Activated CD4-positive, alpha-beta T cell treated with anti-CD3 and anti-CD28 coated beads for 48 hours (primary cell): ENCODE data around the gene DDR1.
"Not testable (repeated sequence)": the region's sequence is repeated elsewhere in the genome, so short reads cannot be mapped to it uniquely, and the experiment has no call there.

Experiments used
- DNase-seq: peaks from one replicate; pipeline ENCODE4 v3.0.0-alpha.2; 2020

DDR1 gene

GRCh38 chr6:30854285-30855040 lies 29.9 kb upstream of the DDR1 start:
- no peak for DNase-seq

GRCh38 chr6:30855429-30856075 lies 28.8 kb upstream of the DDR1 start:
- no peak for DNase-seq

- no peak for DNase-seq
These were observed 27.2 kb upstream of the DDR1 start for GRCh38 chr6:30857112-30857511.

- DNase-seq, result no peak
These were observed 26.8 kb upstream of the DDR1 start for GRCh38 chr6:30857549-30857948.

- not testable (repeated sequence) for DNase-seq
These were observed 24.6 kb upstream of the DDR1 start for GRCh38 chr6:30859726-30860125.

- no peak for DNase-seq
These were observed 22.9 kb upstream of the DDR1 start for GRCh38 chr6:30861257-30862048.

GRCh38 chr6:30862156-30862875 lies 22.0 kb upstream of the DDR1 start:
- DNase-seq, result no peak

- no peak for DNase-seq
These were observed 20.0 kb upstream of the DDR1 start for GRCh38 chr6:30864325-30864724.

GRCh38 chr6:30869241-30869749 lies 15.0 kb upstream of the DDR1 start:
- not testable (repeated sequence) for DNase-seq

GRCh38 chr6:30870546-30870945 lies 13.8 kb upstream of the DDR1 start:
- DNase-seq, result peak; percentile 36

- no peak for DNase-seq
These were observed 12.6 kb upstream of the DDR1 start for GRCh38 chr6:30871592-30872183.

- DNase-seq, result no peak
These were observed 11.1 kb upstream of the DDR1 start for GRCh38 chr6:30873137-30873640.

- DNase-seq, result not testable (repeated sequence)
These were observed 10.5 kb upstream of the DDR1 start for GRCh38 chr6:30873795-30874194.

GRCh38 chr6:30875244-30876038 lies 8.9 kb upstream of the DDR1 start:
- DNase-seq, result no peak

- peak; percentile 36 for DNase-seq
These were observed 8.1 kb upstream of the DDR1 start for GRCh38 chr6:30876039-30876730.

GRCh38 chr6:30877419-30878262 lies 6.7 kb upstream of the DDR1 start:
- DNase-seq, result peak; percentile 82

- no peak for DNase-seq
These were observed 4.5 kb upstream of the DDR1 start for GRCh38 chr6:30879684-30880427.

- DNase-seq, result no peak
These were observed 3.5 kb upstream of the DDR1 start for GRCh38 chr6:30880698-30881252.
